GM12892 (cell line): ENCODE results near the gene ATP13A3.

ENCODE experiments used
- DNase-seq: peaks from one replicate; pipeline ENCODE4 v3.0.0; 2011; ENCODE audit not compliant: insufficient read length
- FAIRE-seq: peaks from 2 replicates; lab custom pipeline; 2011; peaks lifted over from hg19 to GRCh38; lab: Jason Lieb, UNC
- POLR2A ChIP-seq: IDR thresholded peaks from 2 replicates; pipeline ENCODE4 v1.6.1; 2011; ENCODE audit warnings: low read depth, low read length, control low read depth
- POLR2AphosphoS5 ChIP-seq: IDR thresholded peaks from 2 replicates; pipeline ENCODE4 v1.6.1; 2011; ENCODE audit warnings: low read depth, low read length, control low read depth
- TAF1 ChIP-seq: IDR thresholded peaks from 2 replicates; pipeline ENCODE4 v1.6.1; 2011; ENCODE audit warnings: low read depth, mild to moderate bottlenecking, control low read depth, low read length, borderline replicate concordance

ATP13A3 gene

DNA sequence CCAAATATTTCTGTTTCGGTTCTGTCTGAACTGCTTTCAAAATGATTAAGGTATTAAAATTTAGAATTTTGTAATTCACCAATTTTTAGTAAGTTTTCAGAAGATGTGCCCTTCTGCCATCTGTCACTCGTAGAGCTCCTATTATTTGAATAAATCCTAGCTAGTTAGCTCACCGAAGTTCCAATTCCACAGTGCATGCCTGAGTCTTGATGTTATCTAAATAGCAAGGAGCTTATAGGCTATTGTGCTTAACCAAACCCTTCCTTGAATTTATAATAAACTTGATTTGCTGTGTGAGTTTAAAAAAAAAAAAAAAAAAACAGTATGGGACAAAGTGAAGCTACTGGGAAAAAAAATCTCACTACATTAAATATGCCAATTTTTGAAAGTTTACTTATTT is 18.7 kb downstream of the ATP13A3 start:
- FAIRE-seq (no peak), DNase-seq (no peak)
- no peak for TF ChIP-seq TAF1
- no peak for TF ChIP-seq POLR2A
- no peak for TF ChIP-seq POLR2AphosphoS5

GRCh38 chr3:194466761-194467356 is 19.9 kb downstream of the ATP13A3 start:
- FAIRE-seq (no peak), DNase-seq (no peak)
- TF ChIP-seq POLR2AphosphoS5 (no peak), POLR2A (no peak), TAF1 (no peak)

GRCh38 chr3:194465920-194466570 is 20.8 kb downstream of the ATP13A3 start:
- no peak for FAIRE-seq
- TF ChIP-seq TAF1 (no peak), POLR2A (no peak), POLR2AphosphoS5 (no peak)
- DNase-seq, result no peak

DNA sequence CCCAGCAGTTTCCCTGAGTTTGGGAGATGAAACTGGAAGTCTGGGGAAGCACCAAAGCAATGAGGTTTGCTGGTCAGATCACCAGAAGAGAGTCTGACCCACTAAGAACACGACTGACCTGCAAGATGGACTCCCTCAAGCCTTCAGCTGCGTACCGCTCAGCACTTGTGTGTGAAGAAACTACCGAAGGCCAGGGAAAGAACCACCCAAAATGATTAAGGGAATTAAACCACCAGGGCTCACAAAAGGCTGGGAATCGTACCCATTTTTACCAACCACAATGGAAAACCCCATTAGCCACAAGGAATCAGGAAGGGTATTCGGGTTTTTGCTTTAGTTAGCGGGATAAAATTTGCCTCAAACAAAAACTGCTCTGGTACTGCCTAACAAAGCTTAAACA is 21.6 kb downstream of the ATP13A3 start:
- FAIRE-seq (peak; percentile 50), DNase-seq (no peak)
- no peak for TF ChIP-seq POLR2A
- TF ChIP-seq TAF1, result no peak
- no peak for TF ChIP-seq POLR2AphosphoS5

GRCh38 chr3:194464692-194465091 is 22.1 kb downstream of the ATP13A3 start:
- TF ChIP-seq POLR2A, result no peak
- TF ChIP-seq POLR2AphosphoS5, result no peak
- no peak for DNase-seq
- FAIRE-seq, result no peak

GRCh38 chr3:194462936-194463335 is 23.9 kb downstream of the ATP13A3 start:
- DNase-seq (no peak), FAIRE-seq (no peak)
- TF ChIP-seq TAF1, result no peak
- TF ChIP-seq POLR2AphosphoS5, result no peak

DNA sequence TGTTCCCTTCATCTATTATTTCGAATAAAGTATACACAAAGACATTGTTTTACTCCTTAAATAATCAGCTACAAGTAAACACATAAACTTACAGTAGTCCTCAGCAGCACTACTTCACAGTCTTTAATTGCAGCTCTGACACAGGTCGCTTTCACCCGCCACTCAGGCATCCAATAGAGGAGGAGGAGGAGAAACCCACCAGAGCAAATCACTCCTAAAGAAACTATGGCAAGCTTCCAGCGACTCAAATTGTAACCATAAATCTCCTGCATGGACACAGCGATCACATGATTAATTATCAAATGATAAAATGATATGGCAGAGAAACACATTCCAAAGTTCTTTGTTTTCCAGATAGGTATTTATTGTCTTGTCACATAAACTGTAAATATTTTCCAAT is 26.2 kb downstream of the ATP13A3 start:
- TF ChIP-seq POLR2A, result no peak
- TF ChIP-seq TAF1, result no peak
- DNase-seq, result no peak
- FAIRE-seq, result no peak

DNA sequence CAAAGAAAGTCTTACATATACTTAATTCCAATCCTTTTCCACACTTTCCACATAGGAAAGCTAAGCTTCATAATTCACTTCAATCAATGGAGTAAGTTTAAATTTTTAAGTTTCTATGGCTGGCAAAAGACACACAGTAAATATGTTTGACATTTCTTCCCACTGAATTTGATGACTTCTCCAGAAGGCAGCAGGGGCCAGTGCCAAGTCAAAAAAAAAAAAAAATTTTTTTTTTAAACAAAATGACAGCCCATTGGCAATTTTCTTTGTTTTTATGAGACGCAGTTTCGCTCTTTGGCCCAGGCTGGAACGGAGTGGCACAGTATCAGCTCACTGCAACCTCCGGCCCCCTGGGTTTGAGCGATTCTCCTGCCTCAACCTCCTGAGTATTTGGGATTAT is 28.7 kb downstream of the ATP13A3 start:
- no peak for FAIRE-seq

DNA sequence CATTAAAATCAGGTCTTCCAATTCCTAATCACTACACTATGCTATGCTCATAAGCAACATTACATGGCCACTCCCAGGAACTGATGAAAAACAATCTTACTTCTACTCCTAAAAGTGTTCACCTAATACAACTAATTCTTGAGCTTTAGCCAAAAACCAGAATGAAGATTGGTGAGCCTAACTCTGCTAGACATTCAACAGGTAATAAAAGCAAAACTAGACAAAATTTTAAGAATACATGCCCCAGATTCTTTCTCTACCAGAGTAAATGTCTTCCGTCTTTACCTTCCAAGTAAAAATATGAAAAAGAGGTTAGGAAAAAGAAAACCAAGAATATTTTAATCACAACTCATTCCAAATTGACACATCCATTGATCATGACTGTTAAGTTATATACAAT is 31.3 kb downstream of the ATP13A3 start:
- FAIRE-seq (peak; percentile 17), DNase-seq (no peak)

More for the DNA sequence above, 28.7 kb downstream of the ATP13A3 start:
- no peak for DNase-seq
- TF ChIP-seq POLR2A, result no peak
- no peak for TF ChIP-seq TAF1
- TF ChIP-seq POLR2AphosphoS5, result no peak

GRCh38 chr3:194450341-194450740 is 36.5 kb downstream of the ATP13A3 start:
- TF ChIP-seq POLR2AphosphoS5 (no peak), TAF1 (no peak), POLR2A (no peak)
- DNase-seq (no peak), FAIRE-seq (peak; percentile 30)

More for the DNA sequence above, 31.3 kb downstream of the ATP13A3 start:
- no peak for TF ChIP-seq POLR2A
- TF ChIP-seq POLR2AphosphoS5, result no peak
- no peak for TF ChIP-seq TAF1

GRCh38 chr3:194449913-194450312 is 36.9 kb downstream of the ATP13A3 start:
- FAIRE-seq (no peak), DNase-seq (no peak)
- TF ChIP-seq POLR2A (no peak), TAF1 (no peak), POLR2AphosphoS5 (no peak)

DNA sequence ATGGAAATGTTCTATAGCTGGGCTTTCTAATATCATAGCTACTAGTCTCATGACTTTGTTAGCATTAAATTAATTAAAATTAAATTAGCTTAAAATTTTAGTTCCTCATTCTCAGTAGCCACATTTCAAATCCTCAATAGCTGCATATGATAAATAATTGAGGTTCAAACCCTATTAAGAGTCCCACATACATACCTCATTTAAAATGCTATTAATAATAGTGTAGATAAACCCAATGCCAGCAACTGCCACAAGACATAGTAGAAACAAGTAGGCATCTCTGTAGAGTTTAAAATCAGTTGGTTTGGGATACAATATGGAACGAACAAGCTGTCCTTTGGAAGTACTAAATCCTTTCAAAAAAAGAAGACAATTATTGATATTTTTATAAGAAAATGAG is 39.1 kb downstream of the ATP13A3 start:
- no peak for DNase-seq
- TF ChIP-seq TAF1 (no peak), POLR2A (no peak), POLR2AphosphoS5 (no peak)
- no peak for FAIRE-seq

- FAIRE-seq (no peak), DNase-seq (no peak)
- TF ChIP-seq POLR2A (no peak), TAF1 (no peak), POLR2AphosphoS5 (no peak)
Measured at GRCh38 chr3:194447161-194447560, 39.6 kb downstream of the ATP13A3 start.
